Transverse colon (tissue), 4 donors: ENCODE results near the gene PDZD8. TPM values are rescaled to one million over a fixed set of nuclear protein-coding genes. Genes with fewer than 3 reads are reported as not detected.
"Not testable (repeated sequence)": the region's sequence is repeated elsewhere in the genome, so short reads cannot be mapped to it uniquely, and the experiment has no call there.

Experiments
- DNase-seq: peaks from one replicate; pipeline ENCODE4 v3.0.0-alpha.2; 2019
- H3K27ac ChIP-seq, 4 donors: fragments of 200-600 bp; sonication (generic); 2 replicates each; pipeline ENCODE4 v1.5.1; 2016 to 2018; ENCODE audit warnings: inconsistent platforms in 4 of 4
- H3K27me3 ChIP-seq: fragments of 200-600 bp; sonication (generic); 2 replicates; pipeline ENCODE4 v1.5.1; 2017; ENCODE audit warnings: inconsistent platforms
- H3K36me3 ChIP-seq, 4 donors: fragments of 200-600 bp; sonication (generic); 2 replicates each; pipeline ENCODE4 v1.5.1; 2017 to 2019; ENCODE audit warnings: inconsistent platforms in 4 of 4
- H3K4me1 ChIP-seq, 4 donors: fragments of 200-600 bp; sonication (generic); 2 replicates each; pipeline ENCODE4 v1.5.1; 2017 to 2020; ENCODE audit warnings: inconsistent platforms in 4 of 4
- H3K4me3 ChIP-seq, 4 donors: fragments of 200-600 bp; sonication (generic); 1 replicate in 1 of 4; 2 replicates in 3 of 4; pipeline versions ENCODE4 v1.5.1 to v1.6.1; 2017 to 2019; ENCODE audit warnings: inconsistent platforms in 4 of 4
- H3K9me3 ChIP-seq, 2 donors: fragments of 200-600 bp; sonication (generic); 2 replicates each; pipeline ENCODE4 v1.5.1; 2017 to 2019; ENCODE audit warnings: inconsistent platforms in 2 of 2
- CTCF ChIP-seq, 5 experiments: fragments of 200-600 bp in 3 of 5; fragments of 450-650 bp in 2 of 5; sonication (generic) in 3 of 5; IDR thresholded peaks; 1 replicate in 2 of 5; 2 replicates in 3 of 5; pipeline ENCODE4 v1.5.1; 2016 to 2017; ENCODE audit warnings: antibody characterized with exemption in 5 of 5, inconsistent platforms in 3 of 5, mild to moderate bottlenecking in 2 of 5, moderate library complexity in 1 of 5
- EP300 ChIP-seq: sonication (generic); formaldehyde crosslinking; IDR thresholded peaks from one replicate; pipeline ENCODE4 v1.6.1; 2017; ENCODE audit warnings: antibody characterized with exemption, low read depth
- POLR2A ChIP-seq: fragments of 450-650 bp; IDR thresholded peaks from one replicate; pipeline ENCODE4 v1.6.1; 2016; ENCODE audit warnings: antibody characterized with exemption, mild to moderate bottlenecking, moderate library complexity
- POLR2AphosphoS5 ChIP-seq, 3 donors: sonication (generic); formaldehyde crosslinking; IDR thresholded peaks; one replicate each; pipeline ENCODE4 v1.6.1; 2016; ENCODE audit warnings: antibody characterized with exemption in 3 of 3
- WGBS, 2 donors: methylation state at CpG; one replicate each; pipeline ENCODE4 v1.1.5; 2018; ENCODE audit warnings: low coverage in 1 of 2; 5-methylcytosine and 5-hydroxymethylcytosine counted together
- in situ Hi-C, 4 donors: fragments of 200-750 bp; cut with MboI; loops; one replicate each; pipeline versions ENCODE4 v1.15.0 to v1.15.1; 2017; ENCODE audit warnings: low sequenced_read_pairs in 3 of 4, low pct_ligation_motif_present in 1 of 4, low pct_unique_long_range_greater_than_20kb in 1 of 4
- intact Hi-C: fragments of 100-400 bp; cut with DNase I; formaldehyde crosslinking; loops from one replicate; pipeline ENCODE4 v1.15.1; 2023; ENCODE audit warnings: low total_unique reads
- total RNA-seq, 4 donors: library from RNA; depleted of rRNA; stranded (reverse); fragments of >200 nt; gene quantifications; one replicate each; pipeline ENCODE4 v1.1.0, GENCODE V29; 2016

Gene PDZD8
- total RNA-seq, 4 donors from 2014 or later, result 36.7 to 48.6 (median 40.9) TPM

GRCh38 chr10:117237401-117237991 lies 137.7 kb downstream of the PDZD8 start:
- no peak for DNase-seq
- H3K4me1 ChIP-seq, result peaks cover 0 to 11% (median 6%) of the 10 kb centered on the region in 4 donors
- H3K4me3 ChIP-seq, result no peak overlapping the region
- WGBS, 2 donors, result 82 to 84% methylated on average over 5 of the region's 5 CpGs
- H3K27ac ChIP-seq, result no peak overlapping the region
- peaks cover 54% of the 10 kb centered on the region for H3K27me3 ChIP-seq
- intact Hi-C loops (no loop called here), in situ Hi-C loops (no loop called here)
- TF ChIP-seq EP300, result no peak
- no peak for TF ChIP-seq POLR2A
- TF ChIP-seq POLR2AphosphoS5 (IDR thresholded peaks at IDR 0.05), result no peak
- no peak for TF ChIP-seq CTCF (IDR thresholded peaks at IDR 0.05)
- H3K36me3 ChIP-seq, result no peaks in the 10 kb centered on the region
- H3K9me3 ChIP-seq, result no peaks in the 10 kb centered on the region

GRCh38 chr10:117230107-117230506 lies 145.1 kb downstream of the PDZD8 start:
- intact Hi-C loops, in situ Hi-C loops: not testable (repeated sequence)
- H3K27me3 ChIP-seq, result peaks cover 34% of the 10 kb centered on the region

GRCh38 chr10:117228210-117228609 lies 147.0 kb downstream of the PDZD8 start:
- no peaks in the 10 kb centered on the region for H3K36me3 ChIP-seq
- no peaks in the 10 kb centered on the region for H3K4me1 ChIP-seq
- H3K27ac ChIP-seq, result no peak overlapping the region
- TF ChIP-seq POLR2A, result no peak
- no peak for TF ChIP-seq POLR2AphosphoS5 (IDR thresholded peaks at IDR 0.05)
- TF ChIP-seq EP300, result no peak
- TF ChIP-seq CTCF (IDR thresholded peaks at IDR 0.05), result no peak
- H3K4me3 ChIP-seq, result no peak overlapping the region
- no peak for DNase-seq
- in situ Hi-C loops (no loop called here), intact Hi-C loops (no loop called here)
- H3K27me3 ChIP-seq, result peaks cover 34% of the 10 kb centered on the region
- no peaks in the 10 kb centered on the region for H3K9me3 ChIP-seq

More at GRCh38 chr10:117230107-117230506, 145.1 kb downstream of the PDZD8 start:
- H3K4me3 ChIP-seq, H3K36me3 ChIP-seq, H3K9me3 ChIP-seq, H3K27ac ChIP-seq, H3K4me1 ChIP-seq, DNase-seq: not testable (repeated sequence)
- WGBS, 2 donors, result 86 to 90% methylated on average over 3 to 4 of the region's 4 CpGs

Other genes with a start within 250 kb of the PDZD8 start
- gene VAX1, start 237.2 kb downstream of the PDZD8 start, total RNA-seq, result not detected
- not detected for gene KCNK18, start 178.0 kb downstream of the PDZD8 start, total RNA-seq
- gene SLC18A2, start 134.3 kb downstream of the PDZD8 start, total RNA-seq, result under 1 TPM in 3 of 4 donors, not detected in 1; 0.27 to 0.75 (median 0.64) TPM
- gene EMX2, start 167.3 kb upstream of the PDZD8 start, total RNA-seq, result under 1 TPM in 1 of 4 donors, not detected in 3; 0.95 TPM